Tibial nerve (tissue), 4 donors: ENCODE data around the gene PSMD5.

ENCODE experiments used
- EP300 ChIP-seq, 2 donors: sonication (generic); formaldehyde crosslinking; IDR thresholded peaks; one replicate each; pipeline ENCODE4 v1.6.1; 2017; ENCODE audit warnings: antibody characterized with exemption in 2 of 2, mild to moderate bottlenecking in 1 of 2
- POLR2A ChIP-seq, 2 donors: fragments of 450-650 bp; IDR thresholded peaks; one replicate each; pipeline ENCODE4 v1.6.1; 2017; ENCODE audit warnings: antibody characterized with exemption in 2 of 2, mild to moderate bottlenecking in 2 of 2, moderate library complexity in 2 of 2
- TF ChIP-seq, protein P1 (sequence below), 5 experiments: fragments of 200-600 bp in 3 of 5; fragments of 450-650 bp in 2 of 5; sonication (generic) in 3 of 5; IDR thresholded peaks; one replicate each; pipeline ENCODE4 v1.5.1; 2016 to 2019; ENCODE audit warnings: antibody characterized with exemption in 5 of 5, mild to moderate bottlenecking in 3 of 5, moderate library complexity in 2 of 5

GRCh38 chr9:120841930-120842684 is 615 bp downstream of the PSMD5 start:
- TF ChIP-seq EP300 (IDR thresholded peaks at IDR 0.05) (no peak), POLR2A (IDR thresholded peaks at IDR 0.05) (no peak)
- TF ChIP-seq, protein P1, sequence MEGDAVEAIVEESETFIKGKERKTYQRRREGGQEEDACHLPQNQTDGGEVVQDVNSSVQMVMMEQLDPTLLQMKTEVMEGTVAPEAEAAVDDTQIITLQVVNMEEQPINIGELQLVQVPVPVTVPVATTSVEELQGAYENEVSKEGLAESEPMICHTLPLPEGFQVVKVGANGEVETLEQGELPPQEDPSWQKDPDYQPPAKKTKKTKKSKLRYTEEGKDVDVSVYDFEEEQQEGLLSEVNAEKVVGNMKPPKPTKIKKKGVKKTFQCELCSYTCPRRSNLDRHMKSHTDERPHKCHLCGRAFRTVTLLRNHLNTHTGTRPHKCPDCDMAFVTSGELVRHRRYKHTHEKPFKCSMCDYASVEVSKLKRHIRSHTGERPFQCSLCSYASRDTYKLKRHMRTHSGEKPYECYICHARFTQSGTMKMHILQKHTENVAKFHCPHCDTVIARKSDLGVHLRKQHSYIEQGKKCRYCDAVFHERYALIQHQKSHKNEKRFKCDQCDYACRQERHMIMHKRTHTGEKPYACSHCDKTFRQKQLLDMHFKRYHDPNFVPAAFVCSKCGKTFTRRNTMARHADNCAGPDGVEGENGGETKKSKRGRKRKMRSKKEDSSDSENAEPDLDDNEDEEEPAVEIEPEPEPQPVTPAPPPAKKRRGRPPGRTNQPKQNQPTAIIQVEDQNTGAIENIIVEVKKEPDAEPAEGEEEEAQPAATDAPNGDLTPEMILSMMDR (IDR thresholded peaks at IDR 0.05): no peak
